Loucy (cell line): ENCODE results near the gene PLCL2.

Experiments used
- EZH2phosphoT487 ChIP-seq: fragments of 200-600 bp; IDR thresholded peaks from 2 replicates; pipeline ENCODE4 v1.6.1; 2018; ENCODE audit warnings: antibody characterized with exemption, mild to moderate bottlenecking, moderate library complexity, borderline replicate concordance
- TF ChIP-seq, protein P1 (sequence below): fragments of 200-600 bp; sonication (generic); conservative IDR thresholded peaks from 2 replicates; pipeline ENCODE4 v1.5.1; 2014; ENCODE audit warnings: mild to moderate bottlenecking, antibody characterized with exemption, low read length

DNA sequence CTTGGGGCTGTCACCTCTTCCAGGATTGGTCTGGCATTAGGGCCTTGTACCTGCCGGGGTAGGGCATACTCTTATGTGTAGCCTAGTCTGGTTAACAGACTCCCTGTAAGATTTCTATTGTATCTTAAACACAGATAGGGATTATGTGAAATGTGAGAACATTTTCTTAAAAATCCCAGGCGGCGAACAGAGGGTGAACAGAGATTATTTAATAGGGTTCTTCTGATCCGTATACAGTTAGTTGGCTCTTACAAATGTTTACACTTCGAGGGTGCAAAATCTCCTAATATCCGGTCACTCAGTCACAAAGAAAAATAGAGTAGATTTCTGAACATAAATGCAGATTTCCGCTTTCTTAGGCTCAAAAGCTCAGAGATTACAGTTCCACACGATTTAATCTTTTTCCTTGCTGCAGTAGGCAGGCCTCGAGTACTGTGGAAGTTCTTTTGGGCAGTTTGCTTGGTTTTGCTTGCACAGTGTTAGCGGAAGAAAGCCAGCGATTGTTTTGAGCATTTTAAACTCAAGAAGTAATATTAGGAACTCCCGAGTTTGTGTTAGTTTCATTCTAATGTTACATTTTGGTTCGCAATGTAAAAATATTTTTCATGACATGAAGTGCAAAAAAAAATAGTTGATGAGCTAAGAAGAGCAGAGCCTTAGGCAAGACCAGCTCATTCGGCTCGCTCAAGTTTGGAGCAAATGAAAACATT lies 993 bp downstream of the PLCL2 start:
- TF ChIP-seq, protein P1, sequence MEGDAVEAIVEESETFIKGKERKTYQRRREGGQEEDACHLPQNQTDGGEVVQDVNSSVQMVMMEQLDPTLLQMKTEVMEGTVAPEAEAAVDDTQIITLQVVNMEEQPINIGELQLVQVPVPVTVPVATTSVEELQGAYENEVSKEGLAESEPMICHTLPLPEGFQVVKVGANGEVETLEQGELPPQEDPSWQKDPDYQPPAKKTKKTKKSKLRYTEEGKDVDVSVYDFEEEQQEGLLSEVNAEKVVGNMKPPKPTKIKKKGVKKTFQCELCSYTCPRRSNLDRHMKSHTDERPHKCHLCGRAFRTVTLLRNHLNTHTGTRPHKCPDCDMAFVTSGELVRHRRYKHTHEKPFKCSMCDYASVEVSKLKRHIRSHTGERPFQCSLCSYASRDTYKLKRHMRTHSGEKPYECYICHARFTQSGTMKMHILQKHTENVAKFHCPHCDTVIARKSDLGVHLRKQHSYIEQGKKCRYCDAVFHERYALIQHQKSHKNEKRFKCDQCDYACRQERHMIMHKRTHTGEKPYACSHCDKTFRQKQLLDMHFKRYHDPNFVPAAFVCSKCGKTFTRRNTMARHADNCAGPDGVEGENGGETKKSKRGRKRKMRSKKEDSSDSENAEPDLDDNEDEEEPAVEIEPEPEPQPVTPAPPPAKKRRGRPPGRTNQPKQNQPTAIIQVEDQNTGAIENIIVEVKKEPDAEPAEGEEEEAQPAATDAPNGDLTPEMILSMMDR: no peak
- TF ChIP-seq EZH2phosphoT487: no peak
